Ovary (tissue), 3 donors: ENCODE results near the gene GOLGA7B.

Experiments
- EP300 ChIP-seq: sonication (generic); formaldehyde crosslinking; IDR thresholded peaks from one replicate; pipeline ENCODE4 v1.6.1; 2017; ENCODE audit warnings: antibody characterized with exemption
- TF ChIP-seq, protein P1 (sequence below), 3 donors: fragments of 450-650 bp in 2 of 3; fragments of 200-600 bp in 1 of 3; IDR thresholded peaks; one replicate each; pipeline versions ENCODE4 v1.5.1 to v1.8.0; 2016 to 2022; ENCODE audit warnings: antibody characterized with exemption in 3 of 3, mild to moderate bottlenecking in 1 of 3
- donor health status: DM: no; HTN: no; CAD: no.

GRCh38 chr10:97849687-97850402 lies at the start of gene GOLGA7B:
- TF ChIP-seq, protein P1, sequence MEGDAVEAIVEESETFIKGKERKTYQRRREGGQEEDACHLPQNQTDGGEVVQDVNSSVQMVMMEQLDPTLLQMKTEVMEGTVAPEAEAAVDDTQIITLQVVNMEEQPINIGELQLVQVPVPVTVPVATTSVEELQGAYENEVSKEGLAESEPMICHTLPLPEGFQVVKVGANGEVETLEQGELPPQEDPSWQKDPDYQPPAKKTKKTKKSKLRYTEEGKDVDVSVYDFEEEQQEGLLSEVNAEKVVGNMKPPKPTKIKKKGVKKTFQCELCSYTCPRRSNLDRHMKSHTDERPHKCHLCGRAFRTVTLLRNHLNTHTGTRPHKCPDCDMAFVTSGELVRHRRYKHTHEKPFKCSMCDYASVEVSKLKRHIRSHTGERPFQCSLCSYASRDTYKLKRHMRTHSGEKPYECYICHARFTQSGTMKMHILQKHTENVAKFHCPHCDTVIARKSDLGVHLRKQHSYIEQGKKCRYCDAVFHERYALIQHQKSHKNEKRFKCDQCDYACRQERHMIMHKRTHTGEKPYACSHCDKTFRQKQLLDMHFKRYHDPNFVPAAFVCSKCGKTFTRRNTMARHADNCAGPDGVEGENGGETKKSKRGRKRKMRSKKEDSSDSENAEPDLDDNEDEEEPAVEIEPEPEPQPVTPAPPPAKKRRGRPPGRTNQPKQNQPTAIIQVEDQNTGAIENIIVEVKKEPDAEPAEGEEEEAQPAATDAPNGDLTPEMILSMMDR (IDR thresholded peaks at IDR 0.05): no peak
- TF ChIP-seq EP300: no peak
